ENCODE results near the gene TRMT61A. TPM values are rescaled to one million over a fixed set of nuclear protein-coding genes. Genes with fewer than 3 reads are reported as not detected.

Gene TRMT61A
- total RNA-seq, 4 donors from 2014 or later, result 12.4 to 36.0 (median 15.1) TPM

DNA sequence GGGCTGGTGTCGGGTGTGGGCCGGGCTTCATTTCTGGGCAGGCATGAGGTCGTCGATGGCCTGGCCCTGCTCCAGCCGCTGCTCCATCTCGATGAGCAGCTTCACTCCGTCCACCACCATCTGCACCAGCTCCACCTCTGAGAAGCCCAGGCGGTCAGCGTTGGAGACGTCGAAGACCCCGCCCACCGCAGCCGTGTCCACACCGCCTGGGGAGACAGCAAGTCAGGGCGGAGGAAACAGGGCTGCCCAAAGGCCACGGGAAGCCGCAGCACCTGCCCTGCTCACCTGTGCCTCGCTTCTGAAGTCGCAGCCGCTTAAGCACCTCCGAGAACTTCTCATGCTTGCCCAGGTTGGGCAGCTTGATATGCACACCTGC lies 9.2 kb upstream of the TRMT61A start:
- no peak for ATAC-seq (ENCODE audit: low FRiP score)
- no peak for DNase-seq (ENCODE audit: low spot score)
- TF ChIP-seq, protein P1, sequence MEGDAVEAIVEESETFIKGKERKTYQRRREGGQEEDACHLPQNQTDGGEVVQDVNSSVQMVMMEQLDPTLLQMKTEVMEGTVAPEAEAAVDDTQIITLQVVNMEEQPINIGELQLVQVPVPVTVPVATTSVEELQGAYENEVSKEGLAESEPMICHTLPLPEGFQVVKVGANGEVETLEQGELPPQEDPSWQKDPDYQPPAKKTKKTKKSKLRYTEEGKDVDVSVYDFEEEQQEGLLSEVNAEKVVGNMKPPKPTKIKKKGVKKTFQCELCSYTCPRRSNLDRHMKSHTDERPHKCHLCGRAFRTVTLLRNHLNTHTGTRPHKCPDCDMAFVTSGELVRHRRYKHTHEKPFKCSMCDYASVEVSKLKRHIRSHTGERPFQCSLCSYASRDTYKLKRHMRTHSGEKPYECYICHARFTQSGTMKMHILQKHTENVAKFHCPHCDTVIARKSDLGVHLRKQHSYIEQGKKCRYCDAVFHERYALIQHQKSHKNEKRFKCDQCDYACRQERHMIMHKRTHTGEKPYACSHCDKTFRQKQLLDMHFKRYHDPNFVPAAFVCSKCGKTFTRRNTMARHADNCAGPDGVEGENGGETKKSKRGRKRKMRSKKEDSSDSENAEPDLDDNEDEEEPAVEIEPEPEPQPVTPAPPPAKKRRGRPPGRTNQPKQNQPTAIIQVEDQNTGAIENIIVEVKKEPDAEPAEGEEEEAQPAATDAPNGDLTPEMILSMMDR (IDR thresholded peaks at IDR 0.05), result no peak

GRCh38 chr14:103520269-103520656 lies 8.7 kb upstream of the TRMT61A start:
- TF ChIP-seq, protein P1 (IDR thresholded peaks at IDR 0.05), result no peak
- ATAC-seq (ENCODE audit: low FRiP score) (no peak), DNase-seq (ENCODE audit: low spot score) (no peak)

GRCh38 chr14:103520657-103521437 lies 8.1 kb upstream of the TRMT61A start:
- TF ChIP-seq, protein P1 (IDR thresholded peaks at IDR 0.05), result peak in 1 of 3 donors; percentile 19
- ATAC-seq (ENCODE audit: low FRiP score) (peak; percentile 18), DNase-seq (ENCODE audit: low spot score) (no peak)

DNA sequence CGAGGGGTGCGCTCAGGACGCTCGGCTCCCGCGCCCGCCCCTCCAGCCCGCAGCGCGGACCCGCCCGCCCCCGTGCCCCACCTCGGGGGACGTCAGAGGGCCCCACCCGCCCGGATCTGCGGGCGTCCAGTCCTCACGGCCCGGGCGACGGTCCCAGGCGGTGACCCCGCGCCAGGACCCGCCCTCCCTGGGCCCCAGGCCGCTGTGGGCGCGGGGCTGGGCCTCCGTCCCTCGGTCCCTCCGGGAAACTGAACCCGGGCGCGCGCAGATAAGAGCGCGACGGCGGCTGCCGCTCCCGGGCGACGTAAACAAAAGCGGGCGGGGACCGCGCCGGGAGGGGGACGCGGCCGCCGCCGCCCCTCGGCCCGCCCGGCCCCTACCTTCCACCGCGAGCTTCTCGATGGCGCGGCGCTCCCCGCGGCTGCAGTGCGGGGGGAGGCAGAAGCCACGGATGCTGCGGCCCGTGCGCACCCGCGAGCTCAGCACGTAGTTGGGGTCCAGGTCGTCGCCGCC lies 7.5 kb upstream of the TRMT61A start:
- no peak for DNase-seq (ENCODE audit: low spot score)
- TF ChIP-seq, protein P1 (IDR thresholded peaks at IDR 0.05), result no peak
- ATAC-seq (ENCODE audit: low FRiP score), result peak; percentile 17

DNA sequence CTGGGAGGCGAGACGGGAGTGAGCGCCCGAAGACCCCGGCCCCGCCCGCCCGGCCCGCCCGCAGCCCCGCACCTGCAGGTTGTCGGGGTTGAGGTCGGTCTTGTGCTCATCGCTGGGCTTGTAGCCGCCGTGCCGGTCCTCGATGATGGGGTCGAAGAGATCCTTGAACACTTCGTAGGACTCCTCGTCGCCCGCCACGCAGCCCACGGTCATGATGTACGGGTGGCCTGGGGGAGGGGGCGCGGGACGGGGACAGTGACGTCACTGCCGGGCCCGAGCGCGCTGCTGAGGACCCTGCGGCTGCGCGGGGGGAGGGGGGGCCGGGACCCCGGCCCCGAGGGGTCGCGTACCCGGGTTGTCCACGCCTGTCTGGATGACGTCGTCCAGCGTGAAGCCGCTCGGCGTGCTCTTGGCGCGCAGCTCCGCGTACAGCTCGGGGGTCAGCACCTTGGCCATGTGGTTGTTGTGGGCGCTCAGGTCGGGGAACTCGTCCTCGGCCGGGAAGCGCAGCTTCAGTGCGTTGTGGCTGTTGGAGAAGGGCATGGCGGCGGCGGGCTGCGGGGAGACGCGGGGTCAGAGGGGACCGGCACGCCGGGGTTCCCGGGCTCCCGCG lies 6.9 kb upstream of the TRMT61A start:
- TF ChIP-seq, protein P1 (IDR thresholded peaks at IDR 0.05), result no peak
- DNase-seq (ENCODE audit: low spot score), result no peak
- no peak for ATAC-seq (ENCODE audit: low FRiP score)

- DNase-seq (ENCODE audit: low spot score), result no peak
- ATAC-seq (ENCODE audit: low FRiP score), result peak; percentile 23
- TF ChIP-seq, protein P1 (IDR thresholded peaks at IDR 0.05), result no peak
Measured at GRCh38 chr14:103522649-103523574, 6.1 kb upstream of the TRMT61A start, which contains the start of gene CKB. Gene CKB, minus strand, starts transcription at chr14:103522830. Its CDS starts 337 bp downstream, at chr14:103522493.
